Activated T-cell treated with anti-CD3 and anti-CD28 coated beads, Interleukin-2, amount 50 U/mL, for 4 hours (primary cell): ENCODE results near the gene IKZF2. TPM values are rescaled to one million over a fixed set of nuclear protein-coding genes. Genes with fewer than 3 reads are reported as not detected.

Source experiments
- ATAC-seq, 2 donors: fragments of 200-7000 bp; cut with Tn5 transposase; one replicate each; pipeline ENCODE4 v1.10.0; 2021
- DNase-seq: peaks from one replicate; pipeline ENCODE4 v3.0.0-alpha.2; 2020
- H3K27me3 Mint-ChIP-seq: one replicate; pipeline ENCODE4 v1.8.0; 2021; ENCODE audit warnings: low read depth, mixed read lengths
- H3K36me3 Mint-ChIP-seq: one replicate; pipeline ENCODE4 v1.8.0; 2022; ENCODE audit warnings: mixed read lengths; ENCODE audit not compliant: insufficient read depth
- H3K4me1 Mint-ChIP-seq: one replicate; pipeline ENCODE4 v1.8.0; 2021; ENCODE audit warnings: low read depth, mixed read lengths
- H3K4me3 Mint-ChIP-seq: one replicate; pipeline ENCODE4 v1.8.0; 2021; ENCODE audit warnings: mild to moderate bottlenecking, moderate library complexity, mixed read lengths
- H3K9me3 Mint-ChIP-seq: one replicate; pipeline ENCODE4 v1.8.0; 2021; ENCODE audit warnings: mixed read lengths
- total RNA-seq, 3 donors: library from RNA; stranded (reverse); gene quantifications; one replicate each; pipeline ENCODE4 v1.2.1, GENCODE V29; 2021

Gene IKZF2
- total RNA-seq, 3 donors from 2014 or later: 8.0 to 11.2 (median 10.5) TPM

- peaks cover 9% of the 10 kb centered on the region for H3K4me1 Mint-ChIP-seq
- no peaks in the 10 kb centered on the region for H3K9me3 Mint-ChIP-seq
- DNase-seq (no peak), ATAC-seq (no peak)
- no peaks in the 10 kb centered on the region for H3K27me3 Mint-ChIP-seq
- H3K4me3 Mint-ChIP-seq: peak overlapping the region; percentile 69
- no peaks in the 10 kb centered on the region for H3K36me3 Mint-ChIP-seq
Measured at GRCh38 chr2:213001297-213001910, 150.0 kb downstream of the IKZF2 start.

DNA sequence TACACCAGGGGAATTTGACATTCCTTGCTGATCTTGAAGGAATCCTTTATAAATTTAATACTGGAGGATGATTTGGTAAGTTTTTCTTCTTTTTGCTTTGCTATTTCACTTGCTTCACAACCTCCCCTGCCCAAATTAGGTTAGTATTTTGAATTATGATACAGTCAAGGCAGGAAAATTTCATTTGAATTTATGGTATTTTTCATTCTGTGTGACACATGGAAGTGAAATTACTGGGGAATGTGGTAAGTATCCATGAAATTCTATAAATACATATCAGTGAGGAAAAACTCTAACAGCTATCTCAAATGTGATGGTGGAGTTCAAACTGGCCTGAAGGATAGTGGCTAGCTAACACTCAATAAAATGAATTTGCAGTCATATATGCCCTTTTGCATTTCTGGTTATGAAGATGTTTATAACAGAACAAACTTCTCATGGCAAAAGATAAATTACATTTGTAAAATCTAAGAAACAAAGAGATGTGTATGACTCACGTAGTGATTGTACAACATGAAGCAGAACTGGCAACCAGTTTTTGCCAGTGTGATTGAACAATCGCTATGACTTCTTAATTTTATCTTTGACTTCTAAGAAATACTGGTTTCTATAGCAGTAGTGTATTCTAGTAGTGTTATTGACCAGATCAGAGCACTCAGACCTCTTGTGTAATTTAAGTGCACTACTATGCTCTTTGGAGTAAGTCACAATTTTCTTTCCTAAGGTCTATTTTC is 152.6 kb downstream of the IKZF2 start:
- no peak overlapping the region for H3K4me3 Mint-ChIP-seq
- no peaks in the 10 kb centered on the region for H3K36me3 Mint-ChIP-seq
- no peaks in the 10 kb centered on the region for H3K9me3 Mint-ChIP-seq
- peak in 1 of 2 donors; percentile 25 for ATAC-seq
- peaks cover 6% of the 10 kb centered on the region for H3K4me1 Mint-ChIP-seq
- no peak for DNase-seq
- H3K27me3 Mint-ChIP-seq: no peaks in the 10 kb centered on the region

- ATAC-seq: no peak
- H3K36me3 Mint-ChIP-seq: no peaks in the 10 kb centered on the region
- H3K4me1 Mint-ChIP-seq: peaks cover 6% of the 10 kb centered on the region
- H3K27me3 Mint-ChIP-seq: no peaks in the 10 kb centered on the region
- DNase-seq: no peak
- H3K4me3 Mint-ChIP-seq: no peak overlapping the region
- H3K9me3 Mint-ChIP-seq: no peaks in the 10 kb centered on the region
Measured at GRCh38 chr2:212997526-212998020, 153.8 kb downstream of the IKZF2 start.

GRCh38 chr2:212995920-212996319 is 155.5 kb downstream of the IKZF2 start:
- ATAC-seq: no peak
- no peaks in the 10 kb centered on the region for H3K9me3 Mint-ChIP-seq
- H3K4me1 Mint-ChIP-seq: peaks cover 3% of the 10 kb centered on the region
- no peaks in the 10 kb centered on the region for H3K27me3 Mint-ChIP-seq
- no peak overlapping the region for H3K4me3 Mint-ChIP-seq
- no peak for DNase-seq
- H3K36me3 Mint-ChIP-seq: no peaks in the 10 kb centered on the region

DNA sequence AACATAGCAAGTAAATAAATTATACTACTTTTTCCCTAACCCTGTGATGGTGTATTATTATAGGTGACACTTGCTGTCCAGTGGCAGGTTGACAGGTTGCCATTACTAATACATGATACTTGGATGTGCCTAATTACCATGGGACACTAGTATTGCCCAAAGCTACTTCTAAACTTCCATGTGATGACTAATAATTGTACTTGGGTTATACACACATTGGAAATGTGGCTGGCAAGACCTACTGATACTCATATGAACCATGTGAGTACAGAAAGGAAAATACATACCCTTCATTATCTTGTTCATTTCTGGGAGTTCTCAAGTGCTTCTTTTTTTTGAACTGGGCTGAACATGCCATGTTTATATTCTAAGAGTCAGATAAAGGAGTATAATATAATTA is 156.4 kb downstream of the IKZF2 start:
- H3K4me1 Mint-ChIP-seq: no peaks in the 10 kb centered on the region
- H3K27me3 Mint-ChIP-seq: no peaks in the 10 kb centered on the region
- H3K9me3 Mint-ChIP-seq: no peaks in the 10 kb centered on the region
- DNase-seq: no peak
- ATAC-seq: no peak
- no peaks in the 10 kb centered on the region for H3K36me3 Mint-ChIP-seq
- no peak overlapping the region for H3K4me3 Mint-ChIP-seq

GRCh38 chr2:212991120-212991519 is 160.3 kb downstream of the IKZF2 start:
- H3K9me3 Mint-ChIP-seq: no peaks in the 10 kb centered on the region
- no peak for DNase-seq
- H3K4me3 Mint-ChIP-seq: no peak overlapping the region
- H3K36me3 Mint-ChIP-seq: no peaks in the 10 kb centered on the region
- ATAC-seq: no peak
- H3K4me1 Mint-ChIP-seq: no peaks in the 10 kb centered on the region
- no peaks in the 10 kb centered on the region for H3K27me3 Mint-ChIP-seq

DNA sequence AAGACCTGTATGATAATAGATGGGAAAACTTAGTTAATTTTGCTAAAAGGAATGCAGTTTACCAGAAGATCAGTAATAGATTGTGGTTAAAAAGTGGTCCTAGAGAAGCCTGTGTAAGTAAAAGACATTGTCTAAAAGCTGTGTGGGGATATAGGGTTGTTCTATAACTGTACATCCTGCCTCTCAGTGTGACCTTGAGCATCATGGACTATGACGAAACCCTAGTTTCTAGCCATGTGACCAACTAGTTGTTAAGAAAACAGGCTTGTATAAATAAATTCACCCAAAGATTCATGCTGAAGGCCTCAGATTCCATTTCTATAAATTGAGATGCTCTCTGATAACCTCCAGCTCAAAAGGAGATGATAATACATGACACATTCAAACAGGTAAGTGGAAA is 160.7 kb downstream of the IKZF2 start:
- Mint-ChIP-seq H3K27me3 (no peaks in the 10 kb centered on the region), H3K36me3 (no peaks in the 10 kb centered on the region), H3K4me1 (no peaks in the 10 kb centered on the region), H3K4me3 (no peak overlapping the region), H3K9me3 (no peaks in the 10 kb centered on the region)
- no peak for DNase-seq
- ATAC-seq: no peak

DNA sequence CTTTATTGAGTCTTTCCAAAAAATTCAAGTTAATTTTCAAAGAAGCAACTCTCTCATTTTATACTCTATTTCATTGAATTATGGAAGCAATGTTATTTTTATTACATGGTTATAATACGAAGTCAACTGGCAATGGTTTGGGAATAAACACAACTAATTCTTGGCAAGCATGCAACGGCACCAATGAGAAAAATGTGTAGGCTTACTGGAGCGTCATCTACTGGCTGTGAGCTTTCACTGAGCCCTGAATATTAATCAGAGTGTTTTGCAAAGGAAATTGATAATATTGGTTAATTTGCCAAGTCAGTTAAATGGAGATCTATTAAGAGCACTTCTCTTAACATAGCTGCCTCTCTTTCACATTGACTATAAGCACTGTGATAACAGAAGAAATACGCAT is 163.9 kb downstream of the IKZF2 start:
- DNase-seq: no peak
- no peak for ATAC-seq
- Mint-ChIP-seq H3K4me1 (no peaks in the 10 kb centered on the region), H3K4me3 (no peak overlapping the region), H3K9me3 (no peaks in the 10 kb centered on the region), H3K27me3 (no peaks in the 10 kb centered on the region), H3K36me3 (no peaks in the 10 kb centered on the region)

DNA sequence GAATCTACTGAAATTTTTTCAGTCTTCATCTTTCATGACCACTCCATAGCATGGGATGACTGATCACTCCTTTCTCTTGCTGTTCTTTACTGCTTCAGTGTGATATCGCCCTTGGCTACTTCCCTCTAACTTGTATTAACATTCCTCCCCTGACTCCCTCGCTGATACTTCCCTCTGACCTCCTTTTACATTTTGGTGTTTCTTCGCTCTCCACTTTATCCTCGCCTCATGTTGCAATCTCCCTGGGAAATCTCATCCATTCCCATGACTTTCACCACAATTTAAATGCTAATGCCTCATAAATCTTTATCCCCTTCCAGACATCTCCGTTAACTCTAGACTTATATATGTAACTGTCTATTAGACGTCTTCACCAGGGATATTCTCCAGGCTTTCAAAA is 167.3 kb downstream of the IKZF2 start:
- no peak for ATAC-seq
- H3K36me3 Mint-ChIP-seq: no peaks in the 10 kb centered on the region

GRCh38 chr2:212979799-212980198 is 171.6 kb downstream of the IKZF2 start:
- ATAC-seq: peak in 1 of 2 donors; percentile 25
- no peak for DNase-seq

More for the DNA sequence above, 167.3 kb downstream of the IKZF2 start:
- Mint-ChIP-seq H3K4me1 (peaks cover 9% of the 10 kb centered on the region), H3K9me3 (no peaks in the 10 kb centered on the region), H3K27me3 (no peaks in the 10 kb centered on the region), H3K4me3 (no peak overlapping the region)
- no peak for DNase-seq

DNA sequence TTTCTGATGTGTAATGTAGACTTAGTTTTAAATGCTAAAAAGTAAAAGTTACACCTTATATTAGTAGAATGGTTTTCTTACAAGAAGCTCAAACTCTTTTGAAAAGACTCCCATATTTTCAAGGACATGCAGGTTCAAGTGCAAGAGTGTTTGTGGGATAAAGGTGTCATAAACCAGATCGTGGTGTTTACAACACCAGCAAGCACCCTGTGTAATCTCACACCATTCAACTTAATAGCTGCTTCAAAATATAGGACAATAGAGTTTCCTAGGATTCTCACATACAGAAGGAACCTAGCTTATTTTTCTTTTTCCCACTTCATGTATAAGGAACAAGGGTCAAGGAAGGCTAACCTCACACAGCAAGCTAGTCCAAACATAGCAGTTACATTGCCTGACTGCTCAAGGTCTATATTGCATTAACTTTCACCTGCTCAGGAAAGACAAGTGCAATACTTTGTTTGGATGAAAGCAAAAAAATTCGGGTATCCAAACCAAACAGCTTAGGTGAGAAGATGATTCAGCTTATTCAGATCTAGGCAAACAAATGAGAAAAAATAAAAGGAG is 172.3 kb downstream of the IKZF2 start:
- Mint-ChIP-seq H3K4me1 (peaks cover 9% of the 10 kb centered on the region), H3K36me3 (no peaks in the 10 kb centered on the region), H3K27me3 (no peaks in the 10 kb centered on the region), H3K4me3 (no peak overlapping the region), H3K9me3 (no peaks in the 10 kb centered on the region)
- no peak for DNase-seq
- ATAC-seq: no peak

More at GRCh38 chr2:212979799-212980198, 171.6 kb downstream of the IKZF2 start:
- Mint-ChIP-seq H3K4me3 (no peak overlapping the region), H3K27me3 (no peaks in the 10 kb centered on the region), H3K36me3 (no peaks in the 10 kb centered on the region), H3K4me1 (peaks cover 9% of the 10 kb centered on the region), H3K9me3 (no peaks in the 10 kb centered on the region)

DNA sequence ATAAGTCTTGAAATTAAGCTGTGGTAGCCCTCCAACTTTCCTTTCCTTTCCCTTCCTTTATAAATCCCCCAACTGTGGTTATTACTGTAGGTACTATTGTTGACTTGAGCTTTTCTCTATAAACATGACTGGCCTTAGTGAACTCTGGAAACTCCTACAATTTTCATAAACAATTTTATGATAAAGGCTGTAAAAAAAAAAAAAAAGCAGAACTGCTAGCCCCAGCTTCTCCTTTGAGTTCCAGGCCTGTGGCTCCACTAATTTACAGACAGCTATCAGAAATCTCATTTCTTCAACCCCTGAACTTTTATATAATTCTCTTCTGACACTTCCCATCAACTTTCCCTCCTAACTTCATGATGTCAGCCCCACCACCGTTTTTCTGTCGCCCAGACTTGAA is 174.3 kb downstream of the IKZF2 start:
- ATAC-seq (no peak), DNase-seq (no peak)
- Mint-ChIP-seq H3K27me3 (no peaks in the 10 kb centered on the region), H3K4me3 (no peak overlapping the region), H3K9me3 (no peaks in the 10 kb centered on the region), H3K36me3 (no peaks in the 10 kb centered on the region), H3K4me1 (peaks cover 9% of the 10 kb centered on the region)

- Mint-ChIP-seq H3K4me3 (no peak overlapping the region), H3K9me3 (no peaks in the 10 kb centered on the region), H3K4me1 (peaks cover 11% of the 10 kb centered on the region), H3K27me3 (no peaks in the 10 kb centered on the region), H3K36me3 (no peaks in the 10 kb centered on the region)
- DNase-seq: no peak
- ATAC-seq: no peak
Measured at GRCh38 chr2:212975333-212975732, 176.1 kb downstream of the IKZF2 start.

DNA sequence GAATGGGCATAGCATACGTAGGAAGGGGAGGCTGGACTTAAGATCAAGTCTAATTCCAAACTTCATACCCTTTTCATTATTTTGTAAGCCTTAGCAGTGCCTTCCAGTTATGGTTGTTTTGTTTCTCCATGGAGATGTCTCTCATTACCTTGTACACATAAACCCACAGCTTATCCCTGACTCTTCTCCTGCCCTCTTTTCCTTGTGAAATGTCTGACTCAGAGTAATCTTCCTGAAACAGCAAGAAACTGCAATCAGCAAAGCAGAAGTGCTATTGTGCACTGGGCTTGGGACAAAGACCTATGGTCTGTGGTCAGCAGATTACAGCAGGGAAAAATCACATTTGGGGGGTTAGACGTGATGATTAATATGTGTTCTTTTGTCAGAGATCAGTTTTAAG is 176.7 kb downstream of the IKZF2 start:
- Mint-ChIP-seq H3K9me3 (no peaks in the 10 kb centered on the region), H3K27me3 (no peaks in the 10 kb centered on the region), H3K4me3 (no peak overlapping the region), H3K4me1 (peaks cover 8% of the 10 kb centered on the region), H3K36me3 (no peaks in the 10 kb centered on the region)
- ATAC-seq (no peak), DNase-seq (no peak)

GRCh38 chr2:212973347-212973746 is 178.1 kb downstream of the IKZF2 start:
- DNase-seq (no peak), ATAC-seq (no peak)
- Mint-ChIP-seq H3K4me3 (no peak overlapping the region), H3K36me3 (no peaks in the 10 kb centered on the region), H3K4me1 (peaks cover 8% of the 10 kb centered on the region), H3K9me3 (no peaks in the 10 kb centered on the region), H3K27me3 (no peaks in the 10 kb centered on the region)
